22Rv1 (cell line): Measurements from ENCODE around the gene AQP1.

ENCODE experiments used
- ZFX ChIP-seq: fragments of 450-650 bp; IDR thresholded peaks from 2 replicates; pipeline ENCODE4 v1.6.1; 2017; ENCODE audit warnings: antibody characterized with exemption, borderline replicate concordance
- TF ChIP-seq, protein P1 (sequence below): fragments of 450-650 bp; IDR thresholded peaks from 2 replicates; pipeline ENCODE4 v1.5.1; 2017; ENCODE audit warnings: mild to moderate bottlenecking

DNA sequence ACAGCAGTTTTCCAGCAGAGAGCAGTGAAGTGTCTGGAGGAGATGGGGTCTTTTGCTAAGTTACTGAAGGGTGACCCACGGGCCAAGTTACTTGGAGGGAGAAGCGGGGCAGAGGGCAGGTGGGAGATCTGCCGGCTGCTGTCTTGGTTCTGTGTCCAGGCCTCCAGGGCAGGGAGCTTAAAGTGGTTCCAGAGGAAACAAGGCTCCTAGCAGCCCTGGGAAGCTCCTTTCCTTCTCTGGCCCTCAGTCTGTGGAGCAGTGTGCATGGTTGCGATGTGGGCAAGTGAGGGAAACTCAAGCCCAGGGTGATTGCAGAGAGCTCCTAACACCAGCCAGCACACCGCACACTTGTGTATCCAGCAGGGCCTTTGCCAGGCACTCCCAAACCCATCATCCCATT, 58.4 kb downstream of the AQP1 start:
- TF ChIP-seq, protein P1, sequence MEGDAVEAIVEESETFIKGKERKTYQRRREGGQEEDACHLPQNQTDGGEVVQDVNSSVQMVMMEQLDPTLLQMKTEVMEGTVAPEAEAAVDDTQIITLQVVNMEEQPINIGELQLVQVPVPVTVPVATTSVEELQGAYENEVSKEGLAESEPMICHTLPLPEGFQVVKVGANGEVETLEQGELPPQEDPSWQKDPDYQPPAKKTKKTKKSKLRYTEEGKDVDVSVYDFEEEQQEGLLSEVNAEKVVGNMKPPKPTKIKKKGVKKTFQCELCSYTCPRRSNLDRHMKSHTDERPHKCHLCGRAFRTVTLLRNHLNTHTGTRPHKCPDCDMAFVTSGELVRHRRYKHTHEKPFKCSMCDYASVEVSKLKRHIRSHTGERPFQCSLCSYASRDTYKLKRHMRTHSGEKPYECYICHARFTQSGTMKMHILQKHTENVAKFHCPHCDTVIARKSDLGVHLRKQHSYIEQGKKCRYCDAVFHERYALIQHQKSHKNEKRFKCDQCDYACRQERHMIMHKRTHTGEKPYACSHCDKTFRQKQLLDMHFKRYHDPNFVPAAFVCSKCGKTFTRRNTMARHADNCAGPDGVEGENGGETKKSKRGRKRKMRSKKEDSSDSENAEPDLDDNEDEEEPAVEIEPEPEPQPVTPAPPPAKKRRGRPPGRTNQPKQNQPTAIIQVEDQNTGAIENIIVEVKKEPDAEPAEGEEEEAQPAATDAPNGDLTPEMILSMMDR, result no peak
- no peak for TF ChIP-seq ZFX
